HepG2 (cell line): ENCODE data around the gene SLC2A2. TPM values are rescaled to one million over a fixed set of nuclear protein-coding genes. Genes with fewer than 3 reads are reported as not detected.

ENCODE experiments used
- ARNT2 ChIP-seq: sonication (generic); formaldehyde crosslinking; IDR thresholded peaks from 2 replicates; pipeline ENCODE4 v1.8.0; 2022; ENCODE audit warnings: mild to moderate bottlenecking, low read depth, missing genetic modification reagents, moderate library complexity
- FOSL1 ChIP-seq: sonication (generic); formaldehyde crosslinking; IDR thresholded peaks from 2 replicates; pipeline ENCODE4 v1.9.0; 2021; ENCODE audit warnings: missing genetic modification reagents, borderline replicate concordance
- NCOA1 ChIP-seq: sonication (generic); formaldehyde crosslinking; IDR thresholded peaks from 2 replicates; pipeline ENCODE4 v1.9.0; 2021; ENCODE audit warnings: missing genetic modification reagents
- NFE2 ChIP-seq: sonication (generic); formaldehyde crosslinking; IDR thresholded peaks from 2 replicates; pipeline ENCODE4 v1.4.0; 2020; ENCODE audit warnings: missing genetic modification reagents
- NPAS2 ChIP-seq: sonication (generic); formaldehyde crosslinking; IDR thresholded peaks from 2 replicates; pipeline ENCODE4 v1.8.0; 2022; ENCODE audit warnings: mild to moderate bottlenecking, missing genetic modification reagents, borderline replicate concordance
- POGZ ChIP-seq: sonication (generic); formaldehyde crosslinking; IDR thresholded peaks from 2 replicates; pipeline ENCODE4 v1.4.0; 2020; ENCODE audit warnings: mild to moderate bottlenecking, missing genetic modification reagents
- PRMT3 ChIP-seq: sonication (generic); formaldehyde crosslinking; IDR thresholded peaks from 2 replicates; pipeline ENCODE4 v1.8.1; 2022; ENCODE audit warnings: low read depth, mild to moderate bottlenecking, moderate library complexity, missing genetic modification reagents, borderline replicate concordance
- RELA ChIP-seq: sonication (generic); formaldehyde crosslinking; IDR thresholded peaks from 2 replicates; pipeline ENCODE4 v1.4.0; 2020; ENCODE audit warnings: missing genetic modification reagents
- RXRB ChIP-seq: IDR thresholded peaks from 2 replicates; pipeline ENCODE4 v1.6.1; 2016; ENCODE audit warnings: borderline replicate concordance, missing genetic modification reagents, missing compliant biosample characterization
- SCMH1 ChIP-seq: sonication (generic); formaldehyde crosslinking; IDR thresholded peaks from 2 replicates; pipeline ENCODE4 v1.9.0; 2021; ENCODE audit warnings: missing genetic modification reagents, mild to moderate bottlenecking, borderline replicate concordance
- ZNF12 ChIP-seq: sonication (generic); formaldehyde crosslinking; IDR thresholded peaks from 2 replicates; pipeline ENCODE4 v1.5.0; 2020; ENCODE audit warnings: missing genetic modification reagents
- ZNF484 ChIP-seq: sonication (generic); formaldehyde crosslinking; IDR thresholded peaks from 2 replicates; pipeline ENCODE4 v1.5.1; 2020; ENCODE audit warnings: mild to moderate bottlenecking, low read depth, missing genetic modification reagents, borderline replicate concordance
- ZNF577 ChIP-seq: sonication (generic); formaldehyde crosslinking; IDR thresholded peaks from 2 replicates; pipeline ENCODE4 v1.4.0; 2020; ENCODE audit warnings: mild to moderate bottlenecking, low read depth, missing genetic modification reagents, borderline replicate concordance
- ZNF878 ChIP-seq: sonication (generic); formaldehyde crosslinking; IDR thresholded peaks from 2 replicates; pipeline ENCODE4 v1.8.1; 2023; ENCODE audit warnings: mild to moderate bottlenecking, missing genetic modification reagents, moderate library complexity
- polyA plus RNA-seq, 8 experiments: library from polyadenylated mRNA; depleted of rRNA in 3 of 8; stranded (reverse) in 7 of 8; unstranded in 1 of 8; fragments of >200 nt; fragmentation: Illumina TruSeq in 4 of 8; extraction: Trizol in 4 of 8; gene quantifications; 2 replicates each; pipeline versions ENCODE4 v1.2.1 to v1.2.3, GENCODE V29; 2011 to 2016; ENCODE audit warnings: low read depth in 4 of 8, missing spikeins in 1 of 8, mixed read lengths in 1 of 8; ENCODE audit not compliant: insufficient read depth in 1 of 8
- total RNA-seq, 5 experiments: library from RNA; depleted of rRNA; stranded (reverse); fragments of >200 nt; fragmentation: Illumina TruSeq; extraction: Trizol; gene quantifications; 2 replicates each; pipeline ENCODE4 v1.2.3, GENCODE V29; 2016; ENCODE audit warnings: low read depth in 1 of 5
- TF ChIP-seq, protein P1 (sequence below): sonication (generic); formaldehyde crosslinking; IDR thresholded peaks from 2 replicates; pipeline ENCODE4 v1.5.0; 2020; ENCODE audit warnings: mild to moderate bottlenecking, low read depth, missing genetic modification reagents, borderline replicate concordance
- TF ChIP-seq, protein P2 (sequence below): IDR thresholded peaks from 2 replicates; pipeline ENCODE4 v1.6.1; 2016; ENCODE audit warnings: low read depth, borderline replicate concordance
- TF ChIP-seq, protein P3 (sequence below): sonication (generic); formaldehyde crosslinking; IDR thresholded peaks from 2 replicates; pipeline ENCODE4 v1.5.0; 2020; ENCODE audit warnings: mild to moderate bottlenecking, missing genetic modification reagents, borderline replicate concordance
- TF ChIP-seq, protein P4 (sequence below): sonication (generic); formaldehyde crosslinking; IDR thresholded peaks from 2 replicates; pipeline ENCODE4 v1.5.0; 2020; ENCODE audit warnings: missing genetic modification reagents, mild to moderate bottlenecking, borderline replicate concordance
- TF ChIP-seq, protein P5 (sequence below): sonication (generic); formaldehyde crosslinking; IDR thresholded peaks from 2 replicates; pipeline ENCODE4 v1.5.1; 2020; ENCODE audit warnings: mild to moderate bottlenecking, missing genetic modification reagents, borderline replicate concordance

The SLC2A2 gene
- total and polyA plus RNA-seq, 2 of the 13 experiments (the other 11 are each of a cell fraction or from before 2014, with no cell fraction given): 19.5 to 23.2 TPM

- no peak for TF ChIP-seq NPAS2 (CRISPR knock-in tag)
- TF ChIP-seq, protein P1, sequence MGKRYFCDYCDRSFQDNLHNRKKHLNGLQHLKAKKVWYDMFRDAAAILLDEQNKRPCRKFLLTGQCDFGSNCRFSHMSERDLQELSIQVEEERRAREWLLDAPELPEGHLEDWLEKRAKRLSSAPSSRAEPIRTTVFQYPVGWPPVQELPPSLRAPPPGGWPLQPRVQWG (CRISPR knock-in tag): no peak
- TF ChIP-seq NCOA1 (CRISPR knock-in tag): no peak
- TF ChIP-seq POGZ (CRISPR knock-in tag): peak; percentile 76
- TF ChIP-seq ZNF484: no peak
- no peak for TF ChIP-seq ARNT2 (CRISPR knock-in tag)
- no peak for TF ChIP-seq PRMT3
- TF ChIP-seq NFE2 (CRISPR knock-in tag): no peak
- TF ChIP-seq RELA (CRISPR knock-in tag): no peak
- TF ChIP-seq RXRB (CRISPR knock-in tag): no peak; the same call in none of the 2 replicates
- TF ChIP-seq ZNF577: no peak
- TF ChIP-seq SCMH1 (CRISPR knock-in tag): no peak
- TF ChIP-seq, protein P2, sequence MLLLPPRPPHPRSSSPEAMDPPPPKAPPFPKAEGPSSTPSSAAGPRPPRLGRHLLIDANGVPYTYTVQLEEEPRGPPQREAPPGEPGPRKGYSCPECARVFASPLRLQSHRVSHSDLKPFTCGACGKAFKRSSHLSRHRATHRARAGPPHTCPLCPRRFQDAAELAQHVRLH (CRISPR knock-in tag): no peak
- TF ChIP-seq, protein P3, sequence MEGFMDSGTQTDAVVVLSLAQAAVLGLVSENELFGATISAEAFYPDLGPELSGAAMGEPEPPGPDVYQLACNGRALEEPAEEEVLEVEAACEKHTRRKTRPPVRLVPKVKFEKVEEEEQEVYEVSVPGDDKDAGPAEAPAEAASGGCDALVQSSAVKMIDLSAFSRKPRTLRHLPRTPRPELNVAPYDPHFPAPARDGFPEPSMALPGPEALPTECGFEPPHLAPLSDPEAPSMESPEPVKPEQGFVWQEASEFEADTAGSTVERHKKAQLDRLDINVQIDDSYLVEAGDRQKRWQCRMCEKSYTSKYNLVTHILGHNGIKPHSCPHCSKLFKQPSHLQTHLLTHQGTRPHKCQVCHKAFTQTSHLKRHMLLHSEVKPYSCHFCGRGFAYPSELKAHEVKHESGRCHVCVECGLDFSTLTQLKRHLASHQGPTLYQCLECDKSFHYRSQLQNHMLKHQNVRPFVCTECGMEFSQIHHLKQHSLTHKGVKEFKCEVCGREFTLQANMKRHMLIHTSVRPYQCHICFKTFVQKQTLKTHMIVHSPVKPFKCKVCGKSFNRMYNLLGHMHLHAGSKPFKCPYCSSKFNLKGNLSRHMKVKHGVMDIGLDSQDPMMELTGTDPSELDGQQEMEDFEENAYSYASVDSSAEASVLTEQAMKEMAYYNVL (CRISPR knock-in tag): 0 out of 2 replicates have a peak, but pooled peaks have one; percentile 46
- TF ChIP-seq, protein P4, sequence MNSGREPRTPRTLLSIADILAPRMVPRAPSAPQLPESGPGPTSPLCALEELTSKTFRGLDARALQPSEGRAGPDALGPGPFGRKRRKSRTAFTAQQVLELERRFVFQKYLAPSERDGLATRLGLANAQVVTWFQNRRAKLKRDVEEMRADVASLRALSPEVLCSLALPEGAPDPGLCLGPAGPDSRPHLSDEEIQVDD (CRISPR knock-in tag): no peak
- TF ChIP-seq, protein P5, sequence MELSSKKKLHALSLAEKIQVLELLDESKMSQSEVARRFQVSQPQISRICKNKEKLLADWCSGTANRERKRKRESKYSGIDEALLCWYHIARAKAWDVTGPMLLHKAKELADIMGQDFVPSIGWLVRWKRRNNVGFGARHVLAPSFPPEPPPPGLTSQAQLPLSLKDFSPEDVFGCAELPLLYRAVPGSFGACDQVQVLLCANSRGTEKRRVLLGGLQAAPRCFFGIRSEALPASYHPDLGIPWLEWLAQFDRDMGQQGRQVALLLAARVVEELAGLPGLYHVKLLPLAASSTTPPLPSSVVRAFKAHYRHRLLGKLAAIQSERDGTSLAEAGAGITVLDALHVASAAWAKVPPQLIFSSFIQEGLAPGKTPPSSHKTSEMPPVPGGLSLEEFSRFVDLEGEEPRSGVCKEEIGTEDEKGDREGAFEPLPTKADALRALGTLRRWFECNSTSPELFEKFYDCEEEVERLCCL (CRISPR knock-in tag): no peak
- TF ChIP-seq ZNF12 (CRISPR knock-in tag): peak; percentile 34; the same call in 1 of the 2 replicates
- TF ChIP-seq ZNF878: peak; percentile 39; the same call in 1 of the 2 replicates
- no peak for TF ChIP-seq FOSL1 (CRISPR knock-in tag)
These were observed 28.3 kb downstream of the SLC2A2 start (continued) for GRCh38 chr3:170997961-170998913.
